IMR-90 (cell line): ENCODE measurements around the gene CALR3. TPM values are rescaled to one million over a fixed set of nuclear protein-coding genes. Genes with fewer than 3 reads are reported as not detected.

Experiments
- ATAC-seq: fragments of 200-7000 bp; cut with Tn5 transposase; 2 replicates; pipeline ENCODE4 v1.9.1; 2020; ENCODE audit warnings: low read depth, mild to moderate bottlenecking, moderate library complexity
- Bru-seq: library from RNA; stranded (reverse); fragments of 400-500 nt; gene quantifications from one replicate; lab custom pipeline; 2021; lab: Mats Ljungman, UMichigan
- BruChase-seq, 2 experiments: library from RNA; stranded (reverse); fragments of 400-500 nt; gene quantifications; one replicate each; lab custom pipeline; 2021; lab: Mats Ljungman, UMichigan
- BruUV-seq: library from RNA; stranded (reverse); fragments of 400-500 nt; replicated peaks from 2 replicates; lab custom pipeline; 2021; lab: Mats Ljungman, UMichigan
- CTCF ChIA-PET: fragments of 300-600 bp; formaldehyde crosslinking; extraction: SDS; loops from one replicate; lab custom pipeline; 2021; ENCODE audit warnings: antibody characterized with exemption; lab: Yijun Ruan, JAX
- POLR2A ChIA-PET: fragments of 300-600 bp; sonication (Branson Sonifier 250); formaldehyde crosslinking; loops from one replicate; lab custom pipeline; 2022; ENCODE audit warnings: antibody characterized with exemption; ENCODE audit not compliant: unreplicated experiment; lab: Charles Lee
- DNase-seq: peaks from one replicate; pipeline ENCODE4 v3.0.0; 2013
- H2AFZ ChIP-seq: replicated peaks from 2 replicates; pipeline ENCODE3; 2013; ENCODE audit warnings: low read length, mild to moderate bottlenecking; ENCODE audit not compliant: poor library complexity
- H2AK5ac ChIP-seq: 2 replicates; pipeline ENCODE4 v1.6.1; 2013; ENCODE audit warnings: low read depth, low read length, inconsistent platforms
- H2AK9ac ChIP-seq: replicated peaks from 2 replicates; pipeline ENCODE3; 2013; ENCODE audit warnings: mild to moderate bottlenecking, low read depth, low read length, moderate library complexity; ENCODE audit not compliant: poor library complexity
- H2BK120ac ChIP-seq: 2 replicates; pipeline ENCODE4 v1.6.1; 2013; ENCODE audit warnings: low read depth, low read length, inconsistent platforms
- H2BK15ac ChIP-seq: 3 replicates; pipeline ENCODE4 v1.6.1; 2013; ENCODE audit warnings: low read depth, low read length, inconsistent platforms
- H2BK20ac ChIP-seq: 2 replicates; pipeline ENCODE4 v1.6.1; 2013; ENCODE audit warnings: low read depth, mild to moderate bottlenecking, inconsistent platforms, low read length, moderate library complexity
- H2BK5ac ChIP-seq: 2 replicates; pipeline ENCODE4 v1.6.1; 2013; ENCODE audit warnings: mild to moderate bottlenecking, low read depth, low read length, inconsistent platforms; ENCODE audit not compliant: poor library complexity, severe bottlenecking
- H3K14ac ChIP-seq: replicated peaks from 2 replicates; pipeline ENCODE4 v1.6.1; 2013; ENCODE audit warnings: low read depth, low read length, inconsistent platforms
- H3K18ac ChIP-seq: 2 replicates; pipeline ENCODE4 v1.6.1; 2013; ENCODE audit warnings: low read depth, low read length, control low read depth
- H3K23ac ChIP-seq: 2 replicates; pipeline ENCODE4 v1.6.1; 2013; ENCODE audit warnings: low read depth, low read length, inconsistent platforms
- H3K27ac ChIP-seq: 2 replicates; pipeline ENCODE4 v1.5.1; 2013; ENCODE audit warnings: mild to moderate bottlenecking, control low read depth, low read length; ENCODE audit not compliant: insufficient read depth
- H3K27me3 ChIP-seq: 2 replicates; pipeline ENCODE4 v1.6.1; 2013; ENCODE audit warnings: low read length; ENCODE audit not compliant: control insufficient read depth, insufficient read depth
- H3K36me3 ChIP-seq: 2 replicates; pipeline ENCODE4 v1.6.1; 2013; ENCODE audit warnings: low read length, mixed read lengths; ENCODE audit not compliant: control insufficient read depth, insufficient read depth
- H3K4ac ChIP-seq: 2 replicates; pipeline ENCODE4 v1.6.1; 2013; ENCODE audit warnings: low read depth, low read length, inconsistent platforms
- H3K4me1 ChIP-seq: 2 replicates; pipeline ENCODE4 v1.6.1; 2013; ENCODE audit warnings: low read length, mixed read lengths; ENCODE audit not compliant: control insufficient read depth, insufficient read depth
- H3K4me2 ChIP-seq: 2 replicates; pipeline ENCODE4 v1.6.1; 2013; ENCODE audit warnings: low read depth, mild to moderate bottlenecking, control low read depth, low read length, moderate library complexity
- H3K4me3 ChIP-seq: 2 replicates; pipeline ENCODE4 v1.5.1; 2013; ENCODE audit warnings: low read depth, mild to moderate bottlenecking, control low read depth, low read length, moderate library complexity; ENCODE audit not compliant: insufficient read depth
- H3K56ac ChIP-seq: 2 replicates; pipeline ENCODE4 v1.6.1; 2013; ENCODE audit warnings: low read length, inconsistent platforms; ENCODE audit not compliant: insufficient read depth; ENCODE audit errors: extremely low read depth
- H3K79me1 ChIP-seq, 2 experiments: 2 replicates each; pipeline ENCODE4 v1.6.1; 2013; ENCODE audit warnings: low read length in 2 of 2, inconsistent platforms in 1 of 2, low read depth in 1 of 2
- H3K9ac ChIP-seq: 2 replicates; pipeline ENCODE4 v1.6.1; 2013; ENCODE audit warnings: low read depth, low read length, control low read depth
- H3K9me1 ChIP-seq: 2 replicates; pipeline ENCODE4 v1.6.1; 2013; ENCODE audit warnings: low read length, inconsistent platforms; ENCODE audit not compliant: insufficient read depth
- H3K9me3 ChIP-seq: 2 replicates; pipeline ENCODE4 v1.6.1; 2013; ENCODE audit warnings: low read length; ENCODE audit not compliant: control insufficient read depth, insufficient read depth
- H4K20me1 ChIP-seq: 2 replicates; pipeline ENCODE4 v1.6.1; 2013; ENCODE audit warnings: low read length, inconsistent platforms; ENCODE audit not compliant: insufficient read depth
- H4K5ac ChIP-seq: 2 replicates; pipeline ENCODE4 v1.6.1; 2013; ENCODE audit warnings: mild to moderate bottlenecking, low read depth, low read length, control low read depth
- H4K8ac ChIP-seq, 2 experiments: 2 replicates each; pipeline ENCODE4 v1.6.1; 2013; ENCODE audit warnings: low read depth in 2 of 2, low read length in 2 of 2, control low read depth in 1 of 2, inconsistent platforms in 1 of 2
- H4K91ac ChIP-seq: 2 replicates; pipeline ENCODE4 v1.6.1; 2013; ENCODE audit warnings: low read depth, low read length, inconsistent platforms; ENCODE audit not compliant: insufficient read depth
- FOS ChIP-seq: fragments of 150-350 bp; IDR thresholded peaks from 2 replicates; pipeline ENCODE4 v1.6.1; 2016; ENCODE audit warnings: low read depth, low read length
- MAZ ChIP-seq: IDR thresholded peaks from 2 replicates; pipeline ENCODE4 v1.6.1; 2012; ENCODE audit warnings: low read depth, mild to moderate bottlenecking, low read length, improper control_type of control experiment, moderate library complexity, borderline replicate concordance
- MXI1 ChIP-seq: IDR thresholded peaks from 2 replicates; pipeline ENCODE4 v1.6.1; 2012; ENCODE audit warnings: low read depth, mild to moderate bottlenecking, low read length, moderate library complexity, borderline replicate concordance
- RAD21 ChIP-seq: IDR thresholded peaks from 2 replicates; pipeline ENCODE4 v1.6.1; 2012; ENCODE audit warnings: low read length, improper control_type of control experiment
- RFX5 ChIP-seq: IDR thresholded peaks from 2 replicates; pipeline ENCODE4 v1.8.0; 2012; ENCODE audit warnings: low read depth, mild to moderate bottlenecking, low read length, moderate library complexity
- WGBS, 2 experiments: methylation state at CpG; one replicate each; pipeline versions ENCODE4 v1.1.5 to v1.1.7; 2013; ENCODE audit warnings: missing lambda C conversion rate in 2 of 2; ENCODE audit not compliant: insufficient read length in 1 of 2; ENCODE audit errors: extremely low coverage in 2 of 2; 5-methylcytosine and 5-hydroxymethylcytosine counted together
- dilution Hi-C: fragments of 300-500 bp; cut with HindIII; formaldehyde crosslinking; loops from one replicate; pipeline ENCODE4 v1.14.3; 2018; ENCODE audit warnings: low sequenced_read_pairs; ENCODE audit not compliant: unreplicated experiment
- in situ Hi-C: fragments of 300-500 bp; cut with MboI; formaldehyde crosslinking; loops from 3 replicates; pipeline ENCODE4 v1.14.3; 2019; ENCODE audit warnings: low sequenced_read_pairs, inconsistent platforms, mixed read lengths
- intact Hi-C: fragments of 100-400 bp; cut with micrococcal nuclease; formaldehyde crosslinking; loops from 2 replicates; pipeline ENCODE4 v1.10.0; 2022
- long read RNA-seq: library from polyadenylated mRNA; unstranded; transcript quantifications from one replicate; pipeline ENCODE4 v2.0.0, GENCODE V29; 2021; ENCODE audit not compliant: unreplicated experiment
- polyA plus RNA-seq, 3 experiments: library from polyadenylated mRNA; depleted of rRNA; stranded (reverse); fragments of >200 nt; gene quantifications; 2 replicates each; pipeline ENCODE4 v1.2.3, GENCODE V29; 2012; ENCODE audit warnings: low replicate concordance in 1 of 3
- total RNA-seq: library from RNA; depleted of rRNA; stranded (reverse); fragments of >200 nt; gene quantifications from 2 replicates; pipeline ENCODE4 v1.2.3, GENCODE V29; 2012; rRNA removed
- TF ChIP-seq, protein P1 (sequence below): fragments of 150-350 bp; IDR thresholded peaks from 2 replicates; pipeline ENCODE4 v1.6.1; 2017; ENCODE audit warnings: mild to moderate bottlenecking, antibody characterized with exemption, low read length, low read depth
- TF ChIP-seq, protein P2 (sequence below): conservative IDR thresholded peaks from 2 replicates; pipeline ENCODE4 v1.5.1; 2012; ENCODE audit warnings: mild to moderate bottlenecking, low read depth, low read length, improper control_type of control experiment

CALR3 gene, protein sequence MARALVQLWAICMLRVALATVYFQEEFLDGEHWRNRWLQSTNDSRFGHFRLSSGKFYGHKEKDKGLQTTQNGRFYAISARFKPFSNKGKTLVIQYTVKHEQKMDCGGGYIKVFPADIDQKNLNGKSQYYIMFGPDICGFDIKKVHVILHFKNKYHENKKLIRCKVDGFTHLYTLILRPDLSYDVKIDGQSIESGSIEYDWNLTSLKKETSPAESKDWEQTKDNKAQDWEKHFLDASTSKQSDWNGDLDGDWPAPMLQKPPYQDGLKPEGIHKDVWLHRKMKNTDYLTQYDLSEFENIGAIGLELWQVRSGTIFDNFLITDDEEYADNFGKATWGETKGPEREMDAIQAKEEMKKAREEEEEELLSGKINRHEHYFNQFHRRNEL
- total RNA-seq (not detected in 2 replicates), polyA plus RNA-seq (2012; rRNA removed) (not detected in 2 replicates), Bru-seq, nascent RNA (not detected), BruChase-seq, experiment 1, labeled RNA remaining after a 6-hour chase (not detected), BruChase-seq, experiment 2, labeled RNA remaining after a 2-hour chase (not detected)
- polyA plus RNA-seq (2012; cell fraction: cytosol; rRNA removed) = not detected in 2 replicates
- polyA plus RNA-seq (2012; cell fraction: nucleus; rRNA removed; ENCODE audit: low replicate concordance) = 0.06 TPM in 1 of 2 replicates, not detected in the other
- long read RNA-seq = 0 reads

GRCh38 chr19:16495982-16496612 lies at the start of gene CALR3, which contains the start of gene C19orf44:
TSS of gene CALR3 (minus strand) at chr19:16496167. CDS start at chr19:16496129, 38 bp downstream.
TSS of gene C19orf44 (plus strand) at chr19:16496394. CDS start at chr19:16500793, 4,399 bp downstream.
- dilution Hi-C loops (no loop called here), in situ Hi-C loops (no loop called here), intact Hi-C loops (no loop called here)
- Histone ChIP-seq H3K4ac (peak within 1 kb of the TSS; percentile 80), H2AK5ac (peak within 1 kb of the TSS; percentile 59), H3K9me1 (no peaks in the 10 kb centered on the region; the same call in 1 of the 2 replicates), H2BK15ac (peak within 1 kb of the TSS; percentile 21; the same call in 1 of the 3 replicates), H2AK9ac (peak within 1 kb of the TSS; percentile 80), H4K5ac (peak within 1 kb of the TSS; percentile 66), H2BK20ac (no peak within 1 kb of the TSS), H3K9ac (peak within 1 kb of the TSS; percentile 49), H2BK120ac (peak within 1 kb of the TSS; percentile 25; the same call in 1 of the 2 replicates), H3K4me3 (peak within 1 kb of the TSS; percentile 61), H3K56ac (no peak within 1 kb of the TSS; the same call in 1 of the 2 replicates), H3K14ac (peak within 1 kb of the TSS; percentile 89), H3K18ac (peak within 1 kb of the TSS; percentile 7; the same call in 1 of the 2 replicates), H3K27ac (peak within 1 kb of the TSS; percentile 28), H3K4me1 (peaks cover 3% of the 10 kb centered on the region; the same call in 1 of the 2 replicates), H3K79me1 (peaks cover 16 to 25% of the 10 kb centered on the region in 2 experiments), H4K20me1 (no peaks in the 10 kb centered on the region), H3K36me3 (peaks cover 2% of the 10 kb centered on the region), H2BK5ac (peak within 1 kb of the TSS; percentile 27), H3K4me2 (peak within 1 kb of the TSS; percentile 68), H3K9me3 (no peaks in the 10 kb centered on the region), H3K23ac (peak within 1 kb of the TSS; percentile 68; the same call in 1 of the 2 replicates), H4K91ac (peak within 1 kb of the TSS; percentile 76), H4K8ac (peak within 1 kb of the TSS; percentile 99 to 100), H2AFZ (peak within 1 kb of the TSS; percentile 98), H3K27me3 (no peaks in the 10 kb centered on the region)
- no TSS peak for BruUV-seq
- ATAC-seq (peak; percentile 100), DNase-seq (peak; percentile 98)
- POLR2A ChIA-PET = interaction anchor here (0.6 to 1.3 kb wide), 3 partner anchors 9 to 31 kb away, joined by 3 to 8 read pairs (median 4); no protein-coding TSS in a partner anchor
- TF ChIP-seq, protein P1, sequence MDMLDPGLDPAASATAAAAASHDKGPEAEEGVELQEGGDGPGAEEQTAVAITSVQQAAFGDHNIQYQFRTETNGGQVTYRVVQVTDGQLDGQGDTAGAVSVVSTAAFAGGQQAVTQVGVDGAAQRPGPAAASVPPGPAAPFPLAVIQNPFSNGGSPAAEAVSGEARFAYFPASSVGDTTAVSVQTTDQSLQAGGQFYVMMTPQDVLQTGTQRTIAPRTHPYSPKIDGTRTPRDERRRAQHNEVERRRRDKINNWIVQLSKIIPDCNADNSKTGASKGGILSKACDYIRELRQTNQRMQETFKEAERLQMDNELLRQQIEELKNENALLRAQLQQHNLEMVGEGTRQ = peak; percentile 71
- TF ChIP-seq RFX5 = no peak
- TF ChIP-seq, protein P2, sequence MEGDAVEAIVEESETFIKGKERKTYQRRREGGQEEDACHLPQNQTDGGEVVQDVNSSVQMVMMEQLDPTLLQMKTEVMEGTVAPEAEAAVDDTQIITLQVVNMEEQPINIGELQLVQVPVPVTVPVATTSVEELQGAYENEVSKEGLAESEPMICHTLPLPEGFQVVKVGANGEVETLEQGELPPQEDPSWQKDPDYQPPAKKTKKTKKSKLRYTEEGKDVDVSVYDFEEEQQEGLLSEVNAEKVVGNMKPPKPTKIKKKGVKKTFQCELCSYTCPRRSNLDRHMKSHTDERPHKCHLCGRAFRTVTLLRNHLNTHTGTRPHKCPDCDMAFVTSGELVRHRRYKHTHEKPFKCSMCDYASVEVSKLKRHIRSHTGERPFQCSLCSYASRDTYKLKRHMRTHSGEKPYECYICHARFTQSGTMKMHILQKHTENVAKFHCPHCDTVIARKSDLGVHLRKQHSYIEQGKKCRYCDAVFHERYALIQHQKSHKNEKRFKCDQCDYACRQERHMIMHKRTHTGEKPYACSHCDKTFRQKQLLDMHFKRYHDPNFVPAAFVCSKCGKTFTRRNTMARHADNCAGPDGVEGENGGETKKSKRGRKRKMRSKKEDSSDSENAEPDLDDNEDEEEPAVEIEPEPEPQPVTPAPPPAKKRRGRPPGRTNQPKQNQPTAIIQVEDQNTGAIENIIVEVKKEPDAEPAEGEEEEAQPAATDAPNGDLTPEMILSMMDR = peak; percentile 15; the same call in 1 of the 2 replicates
- TF ChIP-seq MAZ = peak; percentile 40; the same call in 1 of the 2 replicates
- 0 out of 2 replicates have a peak, but pooled peaks have one; percentile 14 for TF ChIP-seq RAD21
- TF ChIP-seq FOS = no peak
- peak; percentile 81 for TF ChIP-seq MXI1
- 1% methylated on average over 36 of the region's 52 CpGs; no CpG with 5 or more reads in 1 of the 2 experiments for WGBS, 2 experiments
- CTCF ChIA-PET = interaction anchor here (0.8 kb wide), 1 partner anchor 18 kb away, joined by 3 read pairs; no protein-coding TSS in a partner anchor
